ENCODE data around the gene MS4A7.
"Not testable (repeated sequence)": the region's sequence is repeated elsewhere in the genome, so short reads cannot be mapped to it uniquely, and the experiment has no call there.

MS4A7 gene

DNA sequence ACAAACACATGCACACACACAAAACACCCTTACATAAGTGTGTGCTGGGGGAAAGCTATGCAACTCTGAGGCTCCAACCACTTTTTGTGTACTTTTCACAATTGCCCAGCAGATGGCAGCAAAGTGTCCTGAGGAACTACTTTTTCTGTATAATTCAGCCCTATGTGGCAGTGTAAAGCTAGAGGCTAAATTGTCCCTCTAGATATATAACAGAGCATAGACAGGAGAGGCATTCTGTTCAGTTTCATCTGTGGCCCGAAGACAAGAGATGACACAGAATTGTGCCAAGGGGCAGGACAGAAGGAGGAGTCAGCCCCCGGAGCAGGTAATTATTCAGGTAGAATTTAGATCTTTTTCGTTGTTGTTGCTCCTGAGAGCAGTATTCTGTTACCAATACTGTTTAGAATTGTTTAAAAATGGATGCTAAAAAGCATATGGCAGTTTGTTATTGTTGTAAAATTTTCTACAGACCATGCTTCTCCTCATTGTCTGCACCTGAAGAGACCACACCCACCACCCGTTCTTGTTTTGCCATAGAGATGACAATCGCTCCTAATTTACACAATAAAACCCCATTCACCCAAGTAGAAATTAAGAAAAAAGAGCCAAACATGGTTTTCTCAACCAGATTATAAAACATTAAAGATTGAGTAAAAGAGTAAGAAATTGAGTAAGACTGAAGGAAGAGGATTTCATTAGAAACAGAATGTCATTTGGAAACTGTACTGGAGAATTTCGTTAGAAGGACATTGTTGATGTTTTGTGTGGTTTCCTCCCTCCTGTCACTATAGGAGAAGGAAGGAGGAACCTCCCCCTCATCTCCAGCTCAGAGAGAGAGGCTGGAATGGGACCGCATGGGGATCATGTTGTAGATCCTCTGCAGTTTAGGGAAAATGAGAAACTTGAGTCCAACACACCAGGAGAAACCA is 14.5 kb upstream of the MS4A7 start:
- Mint-ChIP-seq H3K4me1 (no peaks in the 10 kb centered on the region), H3K4me3 (no peak overlapping the region), H3K9me3 (no peaks in the 10 kb centered on the region), H3K27ac (no peak overlapping the region), H3K27me3 (peaks cover 14% of the 10 kb centered on the region), H3K36me3 (no peaks in the 10 kb centered on the region)

DNA sequence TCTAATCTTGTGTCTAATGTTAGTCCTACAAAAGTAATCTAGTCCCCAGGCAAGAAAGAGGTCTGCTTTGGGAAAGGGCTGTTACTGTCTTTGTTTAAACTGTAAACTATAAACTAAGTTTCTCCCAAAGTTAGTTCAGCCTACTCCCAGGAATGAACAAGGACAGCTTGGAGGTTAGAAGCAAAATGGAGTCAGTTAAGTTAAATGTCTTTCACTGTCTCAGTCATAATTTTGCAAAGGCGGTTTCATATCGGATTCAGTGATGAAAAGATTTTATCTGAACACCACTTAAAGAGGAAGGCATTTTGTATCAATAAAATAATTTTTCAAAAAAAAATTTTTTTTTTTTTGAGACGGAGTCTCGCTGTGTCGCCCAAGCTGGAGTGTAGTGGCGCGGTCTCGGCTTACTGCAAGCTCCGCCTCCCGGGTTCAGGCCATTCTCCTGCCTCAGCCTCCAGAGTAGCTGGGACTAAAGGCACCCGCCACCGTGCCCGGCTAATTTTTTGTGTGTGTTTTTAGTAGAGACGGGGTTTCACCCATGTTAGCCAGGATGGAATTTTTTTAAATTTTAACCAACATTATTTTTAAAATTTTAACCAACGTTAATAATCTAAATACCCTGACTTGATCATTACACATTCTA is 11.9 kb upstream of the MS4A7 start:
- not testable (repeated sequence) for H3K27ac Mint-ChIP-seq, H3K4me1 Mint-ChIP-seq, H3K4me3 Mint-ChIP-seq, H3K36me3 Mint-ChIP-seq, H3K9me3 Mint-ChIP-seq
- peaks cover 15% of the 10 kb centered on the region for H3K27me3 Mint-ChIP-seq

DNA sequence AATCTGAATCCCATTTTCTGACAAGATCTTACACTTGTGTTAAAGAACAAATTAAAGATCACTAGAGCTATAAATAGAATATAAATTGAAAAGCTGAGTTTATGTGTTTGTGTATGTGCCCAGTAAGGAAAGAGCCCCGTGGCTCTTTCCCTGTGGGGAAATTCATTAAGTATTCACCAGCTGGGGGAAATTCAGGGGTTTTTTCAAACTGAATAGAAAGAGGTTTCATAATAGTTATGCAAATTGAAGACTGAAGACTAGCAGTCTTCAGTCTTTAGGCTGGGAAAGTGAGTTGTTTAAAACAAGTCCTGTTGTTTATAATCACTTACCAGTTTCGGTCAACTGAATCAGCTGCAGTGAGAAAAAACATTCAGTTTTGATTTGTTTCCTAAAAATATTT is 11.3 kb upstream of the MS4A7 start:
- no peaks in the 10 kb centered on the region for H3K9me3 Mint-ChIP-seq
- H3K27me3 Mint-ChIP-seq: peaks cover 15% of the 10 kb centered on the region
- H3K36me3 Mint-ChIP-seq: no peaks in the 10 kb centered on the region
- no peak overlapping the region for H3K27ac Mint-ChIP-seq
- H3K4me1 Mint-ChIP-seq: no peaks in the 10 kb centered on the region
- no peak overlapping the region for H3K4me3 Mint-ChIP-seq

DNA sequence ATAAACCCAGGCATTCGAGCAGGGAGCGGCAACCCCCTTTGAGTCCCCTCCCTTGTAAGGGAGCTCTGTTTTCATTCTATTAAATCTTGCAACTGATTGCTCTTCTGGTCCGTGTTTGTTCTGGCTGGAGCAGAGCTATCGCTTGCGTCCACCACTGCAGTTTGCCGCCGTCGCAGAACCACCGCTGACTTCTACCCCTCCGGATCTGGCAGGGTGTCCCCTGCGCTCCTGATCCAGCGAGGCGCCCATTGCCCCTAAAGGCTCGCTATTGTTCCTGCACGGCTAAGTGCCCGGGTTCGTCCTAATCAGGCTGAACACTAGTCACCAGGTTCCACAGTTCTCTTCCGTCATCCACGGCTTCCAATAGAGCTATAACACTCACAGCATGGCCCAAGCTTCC is 10.4 kb upstream of the MS4A7 start:
- Mint-ChIP-seq H3K4me3 (no peak overlapping the region), H3K9me3 (no peaks in the 10 kb centered on the region), H3K36me3 (no peaks in the 10 kb centered on the region), H3K4me1 (no peaks in the 10 kb centered on the region), H3K27me3 (peaks cover 15% of the 10 kb centered on the region), H3K27ac (no peak overlapping the region)

DNA sequence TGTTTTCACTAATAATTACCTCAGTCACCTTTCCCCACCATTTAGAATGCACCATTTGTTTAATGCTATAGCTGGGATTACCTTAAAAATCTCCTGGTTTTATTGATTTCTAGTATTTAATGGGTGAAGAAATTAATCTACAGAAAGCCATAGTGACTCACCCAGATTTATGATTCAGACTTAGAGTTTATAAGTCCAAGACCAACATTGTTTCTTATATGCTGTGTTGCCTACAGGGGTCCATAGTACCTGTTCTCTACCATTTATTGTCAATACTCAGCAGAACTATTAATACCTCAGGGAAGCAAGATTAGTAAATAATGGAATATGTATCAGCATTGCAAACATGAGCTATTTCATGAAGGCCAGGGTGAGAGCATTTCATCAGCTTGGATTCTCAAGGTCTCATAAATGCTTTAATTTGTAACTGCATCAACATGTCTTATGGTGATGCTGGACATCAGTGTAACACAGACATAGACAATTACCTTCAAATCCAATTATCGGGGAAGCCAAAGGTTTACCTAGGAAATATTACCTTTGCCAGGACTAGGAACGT is 8.0 kb upstream of the MS4A7 start:
- H3K36me3 Mint-ChIP-seq: no peaks in the 10 kb centered on the region

DNA sequence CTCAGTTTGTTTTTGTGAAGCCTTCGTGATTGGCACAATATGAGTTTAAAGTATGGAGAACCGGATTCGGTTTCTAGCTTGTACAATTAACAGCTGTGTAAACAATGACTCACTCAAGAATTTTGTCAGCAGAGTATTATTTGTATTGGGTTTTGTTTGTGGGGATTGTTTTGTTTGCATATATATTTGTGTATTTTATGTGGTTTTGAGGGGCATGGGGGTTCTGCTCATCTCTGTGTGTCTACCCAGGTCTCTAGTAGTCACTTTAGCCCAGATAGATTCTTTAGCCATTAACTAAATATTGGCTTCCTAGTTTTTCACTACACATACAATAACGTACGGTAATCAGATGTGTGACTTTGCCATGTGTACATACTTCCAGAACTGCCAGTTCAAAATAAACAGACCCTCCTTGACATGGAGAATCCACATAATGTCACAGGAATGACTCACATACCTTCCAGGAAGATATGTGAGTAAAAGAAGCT is 7.5 kb upstream of the MS4A7 start:
- Mint-ChIP-seq H3K4me1 (no peaks in the 10 kb centered on the region), H3K4me3 (no peak overlapping the region), H3K9me3 (no peaks in the 10 kb centered on the region), H3K36me3 (no peaks in the 10 kb centered on the region), H3K27me3 (peaks cover 4% of the 10 kb centered on the region), H3K27ac (no peak overlapping the region)

More for the DNA sequence above, 8.0 kb upstream of the MS4A7 start:
- H3K4me1 Mint-ChIP-seq: no peaks in the 10 kb centered on the region
- no peak overlapping the region for H3K4me3 Mint-ChIP-seq
- H3K9me3 Mint-ChIP-seq: no peaks in the 10 kb centered on the region
- H3K27me3 Mint-ChIP-seq: peaks cover 4% of the 10 kb centered on the region
- no peak overlapping the region for H3K27ac Mint-ChIP-seq

DNA sequence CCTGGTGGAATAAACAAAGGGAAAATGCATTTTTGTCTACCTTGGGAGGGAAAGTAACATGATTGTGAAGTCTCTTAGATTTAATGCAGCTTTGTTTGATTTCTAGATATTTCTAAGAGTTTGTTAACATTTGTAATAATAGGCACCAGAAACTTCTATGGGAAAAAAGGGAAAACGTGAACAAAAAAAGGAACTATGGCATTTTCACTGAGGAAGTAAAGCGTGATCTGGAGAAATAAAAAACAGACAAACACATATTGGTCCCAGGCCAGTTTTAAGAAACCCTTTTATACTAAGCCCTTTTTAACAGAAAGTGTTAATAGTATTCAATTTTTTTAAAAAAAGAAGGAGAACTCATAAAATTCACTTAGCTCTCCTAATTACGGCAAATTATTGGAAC is 6.9 kb upstream of the MS4A7 start:
- H3K27ac Mint-ChIP-seq: no peak overlapping the region
- H3K4me1 Mint-ChIP-seq: no peaks in the 10 kb centered on the region
- H3K9me3 Mint-ChIP-seq: no peaks in the 10 kb centered on the region
- H3K36me3 Mint-ChIP-seq: no peaks in the 10 kb centered on the region
- H3K4me3 Mint-ChIP-seq: no peak overlapping the region
- peaks cover 2% of the 10 kb centered on the region for H3K27me3 Mint-ChIP-seq

DNA sequence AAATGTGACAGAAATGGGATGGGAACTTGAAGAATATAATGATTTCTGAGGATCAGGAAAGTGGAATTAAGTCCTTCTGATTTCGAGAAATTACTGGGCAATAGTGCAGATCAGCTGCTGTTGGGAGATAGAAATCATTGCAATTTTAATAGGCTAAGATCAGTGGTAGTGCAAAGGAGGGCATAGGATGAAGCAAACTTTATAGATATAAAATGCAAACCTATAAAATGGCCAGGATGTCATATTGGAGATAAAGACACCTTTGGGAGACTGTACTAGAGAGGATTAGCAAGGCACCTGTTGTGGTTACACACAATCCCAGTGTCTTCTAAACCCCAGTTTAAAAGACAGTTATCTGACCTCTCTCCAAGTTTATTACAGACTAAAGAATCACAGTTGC is 6.5 kb upstream of the MS4A7 start:
- Mint-ChIP-seq H3K27ac (no peak overlapping the region), H3K27me3 (peaks cover 2% of the 10 kb centered on the region), H3K36me3 (no peaks in the 10 kb centered on the region), H3K9me3 (no peaks in the 10 kb centered on the region), H3K4me1 (no peaks in the 10 kb centered on the region), H3K4me3 (no peak overlapping the region)

DNA sequence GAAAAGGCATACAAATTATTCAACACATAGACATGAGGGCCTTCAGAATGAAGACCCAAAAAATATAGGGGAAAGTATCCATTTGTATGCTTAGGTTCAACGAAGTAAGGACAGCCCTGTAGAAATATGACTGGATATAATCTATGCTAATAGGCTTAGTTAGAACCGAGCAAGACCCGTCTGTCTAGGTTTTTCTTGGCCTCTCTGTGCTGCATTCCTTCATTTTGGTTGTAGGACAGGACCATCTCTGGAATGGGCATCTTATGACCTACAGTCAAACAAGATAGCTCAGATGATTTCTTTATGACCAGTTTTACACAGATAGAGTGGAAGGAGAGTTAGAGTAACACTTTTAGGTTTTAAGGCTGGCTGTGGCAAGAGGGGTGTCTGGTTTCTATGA is 5.6 kb upstream of the MS4A7 start:
- no peaks in the 10 kb centered on the region for H3K9me3 Mint-ChIP-seq
- H3K36me3 Mint-ChIP-seq: no peaks in the 10 kb centered on the region
- H3K27ac Mint-ChIP-seq: no peak overlapping the region
- H3K27me3 Mint-ChIP-seq: peaks cover 2% of the 10 kb centered on the region
- H3K4me3 Mint-ChIP-seq: no peak overlapping the region
- no peaks in the 10 kb centered on the region for H3K4me1 Mint-ChIP-seq

DNA sequence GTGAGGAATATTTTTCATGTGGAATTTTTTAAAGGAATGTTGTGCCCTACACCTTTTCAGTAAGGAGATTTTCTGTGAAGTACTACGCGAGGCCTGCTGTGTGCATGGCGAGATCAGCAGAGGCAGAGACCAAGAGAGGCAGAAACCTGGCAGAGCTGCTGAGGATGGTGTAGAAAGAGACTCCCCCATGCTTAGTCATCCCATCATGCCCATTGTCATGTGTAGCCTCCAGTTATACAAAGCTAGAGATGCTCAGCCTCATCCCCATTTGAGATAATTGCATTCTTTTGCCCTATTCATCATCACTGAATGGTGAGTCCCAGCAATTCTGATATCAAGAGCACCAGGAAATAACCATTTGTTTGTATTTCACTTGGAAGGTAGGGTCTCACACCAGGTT is 3.0 kb upstream of the MS4A7 start:
- no peak overlapping the region for H3K4me3 Mint-ChIP-seq
- H3K9me3 Mint-ChIP-seq: no peaks in the 10 kb centered on the region
- peaks cover 4% of the 10 kb centered on the region for H3K27me3 Mint-ChIP-seq
- H3K27ac Mint-ChIP-seq: no peak overlapping the region
- H3K36me3 Mint-ChIP-seq: no peaks in the 10 kb centered on the region
- H3K4me1 Mint-ChIP-seq: peaks cover 4% of the 10 kb centered on the region

DNA sequence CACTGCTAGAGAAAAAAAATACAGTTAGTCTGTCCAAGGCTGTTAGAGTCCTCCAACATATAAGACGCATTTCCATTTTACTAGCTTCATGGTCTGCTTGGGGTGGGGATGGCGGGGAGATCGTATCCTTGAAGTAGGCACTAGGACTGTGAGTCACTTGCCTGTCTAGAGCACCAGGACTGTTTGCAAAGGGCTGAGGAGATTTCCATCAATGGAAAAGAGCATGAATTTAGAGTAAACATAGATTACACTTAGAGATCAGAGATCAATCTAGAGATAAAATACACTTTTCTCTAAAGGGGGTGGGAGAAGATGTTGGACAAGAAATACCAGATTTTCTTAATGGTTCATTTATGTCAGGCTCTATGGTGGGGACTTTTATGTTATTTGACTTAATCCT is 1.7 kb upstream of the MS4A7 start:
- Mint-ChIP-seq H3K27ac (no peak overlapping the region), H3K4me1 (peaks cover 4% of the 10 kb centered on the region), H3K36me3 (no peaks in the 10 kb centered on the region), H3K4me3 (no peak overlapping the region), H3K27me3 (peaks cover 7% of the 10 kb centered on the region), H3K9me3 (no peaks in the 10 kb centered on the region)

DNA sequence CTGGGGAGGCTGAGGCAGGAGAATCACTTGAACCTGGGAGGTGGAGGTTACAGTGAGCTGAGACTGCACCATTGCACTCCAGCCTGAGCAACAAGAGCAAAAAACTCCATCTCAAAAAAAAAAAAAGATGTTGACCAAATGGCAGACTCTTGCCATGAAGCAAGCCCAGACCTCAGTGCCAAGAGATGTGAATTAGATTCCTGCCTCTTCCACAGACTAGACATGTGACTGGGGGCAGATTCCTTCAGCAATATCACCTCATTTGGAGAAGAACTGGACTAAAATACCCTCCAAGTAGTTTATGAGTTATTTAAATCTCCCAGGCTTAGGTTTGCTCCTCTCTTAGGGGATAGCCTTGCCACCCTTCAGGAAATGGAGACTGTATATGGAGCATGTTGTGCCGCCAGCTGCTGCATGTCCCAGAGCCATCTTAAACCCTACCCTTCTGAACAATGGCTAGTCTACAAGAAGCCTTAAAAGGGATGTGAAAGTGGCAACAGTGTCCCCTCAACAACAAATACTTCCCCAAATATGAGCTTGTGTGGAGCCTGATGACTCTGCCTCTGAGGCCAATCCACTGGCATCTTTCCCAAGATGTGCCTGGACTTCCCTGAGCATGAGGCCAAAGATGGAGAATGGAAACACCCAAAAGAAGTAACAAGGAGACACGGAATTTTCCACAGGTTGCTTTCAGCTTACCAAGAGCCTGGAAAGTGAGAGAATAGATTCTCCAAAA is 763 bp upstream of the MS4A7 start:
- no peaks in the 10 kb centered on the region for H3K9me3 Mint-ChIP-seq
- H3K27me3 Mint-ChIP-seq: peaks cover 9% of the 10 kb centered on the region
- H3K4me3 Mint-ChIP-seq: no peak overlapping the region
- H3K36me3 Mint-ChIP-seq: no peaks in the 10 kb centered on the region
- no peak overlapping the region for H3K27ac Mint-ChIP-seq
- peaks cover 4% of the 10 kb centered on the region for H3K4me1 Mint-ChIP-seq

DNA sequence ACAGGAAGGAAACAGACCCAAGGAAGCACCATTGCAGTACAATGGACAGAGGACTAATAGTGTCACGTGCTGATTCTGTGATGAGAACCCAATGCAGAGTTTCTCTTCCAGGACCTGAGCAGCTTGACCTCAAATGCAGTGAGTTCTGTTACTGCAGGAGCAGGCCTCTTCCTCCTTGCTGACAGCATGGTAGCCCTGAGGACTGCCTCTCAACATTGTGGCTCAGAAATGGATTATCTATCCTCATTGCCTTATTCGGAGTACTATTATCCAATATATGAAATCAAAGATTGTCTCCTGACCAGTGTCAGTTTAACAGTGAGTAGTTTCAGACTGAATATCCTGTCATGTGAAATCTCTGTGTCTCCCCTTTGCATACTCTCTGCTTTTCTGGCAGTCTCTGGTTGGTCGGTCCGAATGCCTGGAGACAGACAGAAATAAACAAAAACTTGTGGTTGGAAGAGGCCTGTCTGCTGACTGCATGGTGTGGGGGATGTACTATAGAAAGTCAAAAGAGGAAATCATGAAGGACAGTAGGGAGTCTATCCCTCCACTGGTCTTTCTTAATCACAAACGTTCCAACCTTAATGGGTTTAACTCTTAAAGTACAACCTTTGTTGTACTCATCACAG is 11.1 kb downstream of the MS4A7 start:
- H3K36me3 Mint-ChIP-seq: no peaks in the 10 kb centered on the region

DNA sequence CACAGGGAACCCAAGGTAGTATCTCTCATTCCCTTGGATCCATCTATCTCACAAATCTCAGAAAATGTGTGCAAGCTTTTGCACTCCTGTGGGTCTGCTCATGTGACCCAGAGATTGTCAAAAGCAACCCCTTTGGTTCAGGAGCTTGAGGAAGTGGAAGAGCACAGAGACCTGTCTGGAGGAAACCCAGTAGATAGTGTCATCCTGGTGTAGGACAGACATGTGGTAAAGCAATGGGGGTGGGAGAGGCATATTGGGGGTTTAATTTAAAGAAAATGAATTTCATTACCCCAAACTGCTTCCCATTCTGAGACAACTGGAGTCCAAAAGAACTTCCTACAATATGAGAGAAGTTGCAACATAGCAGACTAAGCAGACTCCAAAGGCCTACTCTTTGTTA is 12.1 kb downstream of the MS4A7 start:
- H3K4me1 Mint-ChIP-seq: no peaks in the 10 kb centered on the region
- no peak overlapping the region for H3K27ac Mint-ChIP-seq

More for the DNA sequence above, 11.1 kb downstream of the MS4A7 start:
- peaks cover 8% of the 10 kb centered on the region for H3K27me3 Mint-ChIP-seq
- H3K4me1 Mint-ChIP-seq: no peaks in the 10 kb centered on the region
- no peak overlapping the region for H3K27ac Mint-ChIP-seq
- no peaks in the 10 kb centered on the region for H3K9me3 Mint-ChIP-seq
- H3K4me3 Mint-ChIP-seq: no peak overlapping the region

DNA sequence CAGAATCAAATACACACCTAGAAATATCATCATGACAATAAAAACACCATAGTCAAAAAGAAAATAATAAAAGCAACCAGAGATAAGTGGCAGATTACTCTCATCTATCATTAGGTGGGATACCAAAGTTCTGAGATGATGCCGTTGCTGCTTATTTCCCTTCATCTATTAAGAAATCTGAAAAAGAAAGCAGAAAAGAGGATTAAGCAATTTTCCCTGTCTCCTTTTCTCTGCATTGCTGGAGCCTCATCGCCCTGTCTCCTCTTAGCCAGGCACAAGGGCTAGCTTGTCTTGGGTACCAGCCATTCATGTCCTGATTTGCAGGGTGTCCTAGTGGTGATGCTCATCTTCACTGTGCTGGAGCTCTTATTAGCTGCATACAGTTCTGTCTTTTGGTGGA is 14.0 kb downstream of the MS4A7 start:
- no peak overlapping the region for H3K4me3 Mint-ChIP-seq
- H3K9me3 Mint-ChIP-seq: no peaks in the 10 kb centered on the region
- H3K4me1 Mint-ChIP-seq: no peaks in the 10 kb centered on the region
- H3K27me3 Mint-ChIP-seq: peaks cover 8% of the 10 kb centered on the region
- H3K36me3 Mint-ChIP-seq: no peaks in the 10 kb centered on the region
- H3K27ac Mint-ChIP-seq: no peak overlapping the region

More for the DNA sequence above, 12.1 kb downstream of the MS4A7 start:
- no peak overlapping the region for H3K4me3 Mint-ChIP-seq
- peaks cover 8% of the 10 kb centered on the region for H3K27me3 Mint-ChIP-seq
- H3K9me3 Mint-ChIP-seq: no peaks in the 10 kb centered on the region
- H3K36me3 Mint-ChIP-seq: no peaks in the 10 kb centered on the region

Measured in activated naive CD4-positive, alpha-beta T cell treated with anti-CD3 and anti-CD28 coated beads, Interleukin-2, amount 50 U/mL, for 24 hours (primary cell).